HK-2 (cell line): ENCODE measurements around the gene LRRC37A3.
"Not testable (repeated sequence)": the region's sequence is repeated elsewhere in the genome, so short reads cannot be mapped to it uniquely, and the experiment has no call there.

Experiments used
- DNase-seq: peaks from one replicate; pipeline ENCODE4 v3.0.0-alpha.2; 2018; ENCODE audit not compliant: unreplicated experiment

LRRC37A3 gene

GRCh38 chr17:64919289-64920025 lies at the start of gene LRRC37A3:
LRRC37A3 (minus strand) TSS chr17:64919478; CDS start chr17:64897257, 22,221 bp downstream.
- DNase-seq = peak; percentile 100

- DNase-seq = peak; percentile 69
Observed at GRCh38 chr17:64965873-64966287, 46.6 kb upstream of the LRRC37A3 start.

GRCh38 chr17:64965256-64965872 lies 46.1 kb upstream of the LRRC37A3 start:
- DNase-seq = not testable (repeated sequence)

GRCh38 chr17:64964796-64965195 lies 45.5 kb upstream of the LRRC37A3 start:
- DNase-seq = no peak

GRCh38 chr17:64963814-64964213 lies 44.5 kb upstream of the LRRC37A3 start:
- not testable (repeated sequence) for DNase-seq

GRCh38 chr17:64961563-64962378 lies 42.5 kb upstream of the LRRC37A3 start:
- not testable (repeated sequence) for DNase-seq

- DNase-seq = no peak
Observed at GRCh38 chr17:64951877-64952276, 32.6 kb upstream of the LRRC37A3 start.

- no peak for DNase-seq
Observed at GRCh38 chr17:64950871-64951270, 31.6 kb upstream of the LRRC37A3 start.

GRCh38 chr17:64947152-64947551 lies 27.9 kb upstream of the LRRC37A3 start:
- DNase-seq = no peak

GRCh38 chr17:64941761-64942160 lies 22.5 kb upstream of the LRRC37A3 start:
- no peak for DNase-seq

GRCh38 chr17:64941045-64941444 lies 21.8 kb upstream of the LRRC37A3 start:
- DNase-seq = no peak

GRCh38 chr17:64940055-64940454 lies 20.8 kb upstream of the LRRC37A3 start:
- no peak for DNase-seq

- DNase-seq = no peak
Observed at GRCh38 chr17:64938925-64939474, 19.7 kb upstream of the LRRC37A3 start.

- no peak for DNase-seq
Observed at GRCh38 chr17:64938290-64938689, 19.0 kb upstream of the LRRC37A3 start.

- DNase-seq = no peak
Observed at GRCh38 chr17:64936117-64936516, 16.8 kb upstream of the LRRC37A3 start.

- DNase-seq = not testable (repeated sequence)
Observed at GRCh38 chr17:64934284-64934778, 15.1 kb upstream of the LRRC37A3 start.

- not testable (repeated sequence) for DNase-seq
Observed at GRCh38 chr17:64932850-64933249, 13.6 kb upstream of the LRRC37A3 start.

- DNase-seq = not testable (repeated sequence)
Observed at GRCh38 chr17:64930374-64930773, 11.1 kb upstream of the LRRC37A3 start.

- not testable (repeated sequence) for DNase-seq
Observed at GRCh38 chr17:64929419-64930209, 10.3 kb upstream of the LRRC37A3 start.

- DNase-seq = not testable (repeated sequence)
Observed at GRCh38 chr17:64928701-64929100, 9.4 kb upstream of the LRRC37A3 start.

- not testable (repeated sequence) for DNase-seq
Observed at GRCh38 chr17:64927444-64927843, 8.2 kb upstream of the LRRC37A3 start.
